Common myeloid progenitor, CD34-positive (primary cell): Measurements from ENCODE around the gene LRP3.

Experiments used
- CTCF ChIA-PET: fragments of 350-600 bp; sonication (Branson Sonifier 250); formaldehyde crosslinking; loops from one replicate; lab custom pipeline; 2021; ENCODE audit warnings: antibody characterized with exemption; lab: Charles Lee
- POLR2A ChIA-PET: fragments of 350-600 bp; sonication (Branson Sonifier 250); formaldehyde crosslinking; loops from one replicate; lab custom pipeline; 2021; ENCODE audit warnings: antibody characterized with exemption; lab: Charles Lee
- DNase-seq, 3 donors: peaks; one replicate each; pipeline versions ENCODE4 v3.0.0 to v3.0.0-alpha.2; 2013
- H3K27ac ChIP-seq, 2 experiments: 1 replicate in 1 of 2; 2 replicates in 1 of 2; pipeline ENCODE4 v1.7.0; 2013; ENCODE audit warnings: inconsistent platforms in 2 of 2, low read length in 2 of 2, mild to moderate bottlenecking in 2 of 2, low read depth in 1 of 2, moderate library complexity in 1 of 2; ENCODE audit not compliant: severe bottlenecking in 2 of 2, insufficient read depth in 1 of 2, poor library complexity in 1 of 2
- H3K27me3 ChIP-seq, 5 experiments: replicated peaks in 2 of 5; 1 replicate in 3 of 5; 2 replicates in 2 of 5; pipeline versions ENCODE4 v1.6.1 to v1.7.0; 2013; ENCODE audit warnings: low read length in 4 of 5, mild to moderate bottlenecking in 2 of 5, moderate library complexity in 2 of 5, inconsistent platforms in 1 of 5; ENCODE audit not compliant: insufficient read depth in 5 of 5, control insufficient read depth in 4 of 5
- H3K36me3 ChIP-seq, 4 experiments: 1 replicate in 2 of 4; 2 replicates in 2 of 4; pipeline versions ENCODE4 v1.6.1 to v1.7.0; 2013; ENCODE audit warnings: low read length in 3 of 4, control low read depth in 1 of 4, mild to moderate bottlenecking in 1 of 4; ENCODE audit not compliant: control insufficient read depth in 4 of 4, insufficient read depth in 4 of 4
- H3K4me1 ChIP-seq, 4 experiments: 1 replicate in 3 of 4; 2 replicates in 1 of 4; pipeline versions ENCODE4 v1.6.1 to v1.7.1; 2013; ENCODE audit warnings: low read length in 3 of 4, mild to moderate bottlenecking in 3 of 4, control low read depth in 1 of 4, inconsistent platforms in 1 of 4, moderate library complexity in 1 of 4; ENCODE audit not compliant: control insufficient read depth in 4 of 4, insufficient read depth in 4 of 4; ENCODE audit errors: control extremely low read depth in 1 of 4
- H3K4me3 ChIP-seq, 7 experiments: 1 replicate in 4 of 7; 2 replicates in 3 of 7; pipeline versions ENCODE4 v1.5.1 to v1.7.0; 2013; ENCODE audit warnings: mild to moderate bottlenecking in 7 of 7, low read length in 6 of 7, moderate library complexity in 6 of 7, inconsistent platforms in 2 of 7, low read depth in 2 of 7, control low read depth in 1 of 7; ENCODE audit not compliant: insufficient read depth in 4 of 7, control insufficient read depth in 1 of 7; ENCODE audit errors: extremely low read depth in 1 of 7
- H3K9me3 ChIP-seq, 5 experiments: 1 replicate in 4 of 5; 2 replicates in 1 of 5; pipeline versions ENCODE4 v1.6.1 to v1.7.1; 2013; ENCODE audit warnings: low read length in 4 of 5, mild to moderate bottlenecking in 2 of 5, inconsistent platforms in 1 of 5, low read depth in 1 of 5, moderate library complexity in 1 of 5; ENCODE audit not compliant: control insufficient read depth in 4 of 5, insufficient read depth in 2 of 5; ENCODE audit errors: control extremely low read depth in 1 of 5
- WGBS: methylation state at CpG from one replicate; pipeline ENCODE4 v1.1.5; 2013; ENCODE audit not compliant: insufficient coverage; 5-methylcytosine and 5-hydroxymethylcytosine counted together

The LRP3 gene

GRCh38 chr19:33241530-33242101 lies 47.5 kb downstream of the LRP3 start:
- Histone ChIP-seq H3K4me1 (no peaks in the 10 kb centered on the region), H3K9me3 (peaks cover 0 to 13% (median 4%) of the 10 kb centered on the region in 5 experiments), H3K27ac (no peak overlapping the region), H3K4me3 (no peak overlapping the region), H3K27me3 (no peaks in the 10 kb centered on the region), H3K36me3 (no peaks in the 10 kb centered on the region)
- ChIA-PET POLR2A (interaction anchor here (0.9 kb wide), 1 partner anchor 58 kb away, joined by 3 read pairs; no protein-coding TSS in a partner anchor), CTCF (interaction anchor here (0.7 to 13.5 kb wide), 15 partner anchors 15 to 530 kb away, joined by 3 to 278 read pairs (median 4); partner anchors contain the start of gene CEBPG)
- 8% methylated on average over 11 of the region's 22 CpGs for WGBS
- DNase-seq = peak; percentile 48 to 66 (median 59)

- ChIA-PET CTCF (interaction anchor here (0.7 to 13.5 kb wide), 16 partner anchors 14 to 529 kb away, joined by 3 to 278 read pairs (median 4); partner anchors contain the start of gene CEBPG), POLR2A (interaction anchor here (0.9 kb wide), 1 partner anchor 57 kb away, joined by 3 read pairs; no protein-coding TSS in a partner anchor)
- H3K9me3 ChIP-seq = peaks cover 0 to 13% (median 4%) of the 10 kb centered on the region in 5 experiments
- H3K36me3 ChIP-seq = no peaks in the 10 kb centered on the region
- WGBS = 100% methylated on average over 1 of the region's 10 CpGs
- H3K27me3 ChIP-seq = no peaks in the 10 kb centered on the region
- DNase-seq = no peak
- H3K27ac ChIP-seq = no peak overlapping the region
- H3K4me1 ChIP-seq = no peaks in the 10 kb centered on the region
- no peak overlapping the region for H3K4me3 ChIP-seq
These were observed 48.0 kb downstream of the LRP3 start for GRCh38 chr19:33242131-33242530.

GRCh38 chr19:33242911-33243310 lies 48.8 kb downstream of the LRP3 start:
- Histone ChIP-seq H3K4me3 (no peak overlapping the region), H3K36me3 (no peaks in the 10 kb centered on the region), H3K27ac (no peak overlapping the region), H3K27me3 (no peaks in the 10 kb centered on the region), H3K4me1 (no peaks in the 10 kb centered on the region), H3K9me3 (peaks cover 0 to 13% (median 4%) of the 10 kb centered on the region in 5 experiments)
- ChIA-PET POLR2A (no interaction called here), CTCF (interaction anchor here (1.0 to 13.5 kb wide), 10 partner anchors 13 to 173 kb away, joined by 3 to 278 read pairs (median 4); partner anchors contain the start of gene CEBPG)
- WGBS = 91% methylated on average over 6 of the region's 6 CpGs
- DNase-seq = no peak

- ChIA-PET CTCF (interaction anchor here (1.0 to 13.5 kb wide), 11 partner anchors 9 to 157 kb away, joined by 3 to 278 read pairs (median 4); partner anchors contain the start of genes CEBPA and CEBPG), POLR2A (interaction anchor here (2.6 kb wide), 1 partner anchor 56 kb away, joined by 8 read pairs; the partner anchor contains the start of gene CEBPA)
- H3K36me3 ChIP-seq = no peaks in the 10 kb centered on the region
- no peaks in the 10 kb centered on the region for H3K27me3 ChIP-seq
- peaks cover 0 to 13% (median 4%) of the 10 kb centered on the region in 5 experiments for H3K9me3 ChIP-seq
- DNase-seq = no peak
- H3K4me3 ChIP-seq = no peak overlapping the region
- WGBS = 98% methylated on average over 6 of the region's 7 CpGs
- no peak overlapping the region for H3K27ac ChIP-seq
- peaks cover 0 to 18% (median 12%) of the 10 kb centered on the region in 4 experiments for H3K4me1 ChIP-seq
These were observed 52.0 kb downstream of the LRP3 start for GRCh38 chr19:33245948-33246708.

GRCh38 chr19:33246709-33247440 lies 52.7 kb downstream of the LRP3 start:
- CTCF ChIA-PET = interaction anchor here (1.0 to 13.5 kb wide), 10 partner anchors 9 to 156 kb away, joined by 3 to 278 read pairs (median 4); partner anchors contain the start of genes CEBPA and CEBPG
- Histone ChIP-seq H3K27me3 (no peaks in the 10 kb centered on the region), H3K27ac (no peak overlapping the region), H3K4me1 (peaks cover 0 to 18% (median 16%) of the 10 kb centered on the region in 4 experiments), H3K36me3 (no peaks in the 10 kb centered on the region), H3K4me3 (no peak overlapping the region), H3K9me3 (peaks cover 0 to 13% (median 4%) of the 10 kb centered on the region in 5 experiments)
- 92% methylated on average over 6 of the region's 7 CpGs for WGBS
- POLR2A ChIA-PET = interaction anchor here (2.6 kb wide), 1 partner anchor 56 kb away, joined by 8 read pairs; the partner anchor contains the start of gene CEBPA
- no peak for DNase-seq

- H3K27ac ChIP-seq = no peak overlapping the region
- H3K9me3 ChIP-seq = peaks cover 0 to 13% (median 4%) of the 10 kb centered on the region in 5 experiments
- H3K36me3 ChIP-seq = no peaks in the 10 kb centered on the region
- no peak overlapping the region for H3K4me3 ChIP-seq
- no peak for DNase-seq
- WGBS = no CpG with 5 or more reads among the region's 1 CpG
- peaks cover 0 to 18% (median 16%) of the 10 kb centered on the region in 4 experiments for H3K4me1 ChIP-seq
- H3K27me3 ChIP-seq = no peaks in the 10 kb centered on the region
- CTCF ChIA-PET = interaction anchor here (2.1 to 3.8 kb wide), 3 partner anchors 12 to 56 kb away, joined by 6 to 21 read pairs (median 9); partner anchors contain the start of gene CEBPA
- POLR2A ChIA-PET = interaction anchor here (2.6 kb wide), 1 partner anchor 55 kb away, joined by 8 read pairs; the partner anchor contains the start of gene CEBPA
These were observed 53.3 kb downstream of the LRP3 start for GRCh38 chr19:33247441-33247819.
